Skeletal muscle satellite cell (primary cell): Measurements from ENCODE around the gene ANGPT4.
"Not testable (repeated sequence)": the region's sequence is repeated elsewhere in the genome, so short reads cannot be mapped to it uniquely, and the experiment has no call there.

Experiments
- H3K27me3 ChIP-seq: 2 replicates; pipeline ENCODE4 v1.7.0; 2013; ENCODE audit warnings: low read length; ENCODE audit not compliant: control insufficient read depth, insufficient read depth
- H3K36me3 ChIP-seq: 2 replicates; pipeline ENCODE4 v1.7.0; 2013; ENCODE audit warnings: mild to moderate bottlenecking, control low read depth, low read length; ENCODE audit not compliant: insufficient read depth
- H3K4me1 ChIP-seq: 2 replicates; pipeline ENCODE4 v1.7.0; 2013; ENCODE audit warnings: low read length; ENCODE audit not compliant: control insufficient read depth, insufficient read depth
- H3K4me2 ChIP-seq: 2 replicates; pipeline ENCODE4 v1.7.0; 2013; ENCODE audit warnings: mild to moderate bottlenecking, low read length
- H3K4me3 ChIP-seq: 2 replicates; pipeline ENCODE4 v1.7.0; 2013; ENCODE audit warnings: low read length
- H3K9ac ChIP-seq: 2 replicates; pipeline ENCODE4 v1.7.0; 2013; ENCODE audit warnings: mild to moderate bottlenecking, low read depth, low read length, moderate library complexity
- H3K9me3 ChIP-seq: replicated peaks from 2 replicates; pipeline ENCODE4 v1.7.0; 2013; ENCODE audit warnings: mild to moderate bottlenecking, control low read depth, low read length

ANGPT4 gene

DNA sequence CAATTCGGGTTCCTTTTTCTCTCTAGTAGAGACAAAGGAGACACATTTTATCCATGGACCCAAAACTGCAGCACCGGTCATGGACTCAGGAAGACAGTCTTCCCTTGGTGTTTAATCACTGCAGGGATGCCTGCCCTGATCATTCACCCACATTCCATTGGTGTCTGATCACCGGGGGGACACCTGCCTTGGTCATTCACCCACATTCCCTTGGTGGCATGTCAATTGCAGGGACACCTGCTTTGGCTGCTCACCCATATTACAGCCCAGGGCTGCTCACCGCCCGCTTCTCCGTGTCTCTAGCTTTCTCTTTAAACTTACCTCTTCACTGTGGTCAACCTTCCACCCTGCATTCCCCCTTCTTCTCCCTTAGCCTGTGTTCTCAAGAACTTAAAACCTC, 18.7 kb downstream of the ANGPT4 start:
- not testable (repeated sequence) for H3K4me3 ChIP-seq, H3K36me3 ChIP-seq, H3K4me2 ChIP-seq, H3K4me1 ChIP-seq, H3K27me3 ChIP-seq, H3K9me3 ChIP-seq, H3K9ac ChIP-seq

DNA sequence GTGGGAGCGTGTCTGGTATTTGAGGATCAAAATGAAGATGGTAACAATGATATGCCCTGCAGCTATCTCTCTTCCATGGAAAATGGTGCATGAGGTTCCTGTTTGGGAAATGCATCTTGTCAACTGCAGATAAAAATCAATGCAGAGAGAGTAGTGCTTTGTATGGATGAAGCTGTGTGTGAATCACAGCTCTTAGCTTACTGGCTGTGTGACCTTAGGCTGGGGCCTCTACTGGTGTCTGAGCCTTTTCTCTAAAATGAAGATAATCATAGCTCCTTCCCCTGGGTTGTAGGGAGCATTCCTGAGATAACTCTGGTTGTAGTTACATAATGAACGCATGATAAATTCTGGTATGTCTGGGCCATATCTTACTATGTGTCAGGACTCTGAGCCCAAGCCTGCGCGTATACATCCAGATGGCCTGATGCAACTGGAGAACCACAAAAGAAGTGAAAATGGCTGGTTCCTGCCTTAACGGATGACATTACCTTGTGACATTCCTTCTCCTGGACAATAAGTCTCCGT, 19.6 kb downstream of the ANGPT4 start:
- Histone ChIP-seq H3K4me1 (no peaks in the 10 kb centered on the region), H3K4me2 (no peak overlapping the region), H3K9me3 (no peaks in the 10 kb centered on the region), H3K9ac (no peak overlapping the region), H3K36me3 (no peaks in the 10 kb centered on the region), H3K4me3 (no peak overlapping the region), H3K27me3 (peaks cover 3% of the 10 kb centered on the region)

DNA sequence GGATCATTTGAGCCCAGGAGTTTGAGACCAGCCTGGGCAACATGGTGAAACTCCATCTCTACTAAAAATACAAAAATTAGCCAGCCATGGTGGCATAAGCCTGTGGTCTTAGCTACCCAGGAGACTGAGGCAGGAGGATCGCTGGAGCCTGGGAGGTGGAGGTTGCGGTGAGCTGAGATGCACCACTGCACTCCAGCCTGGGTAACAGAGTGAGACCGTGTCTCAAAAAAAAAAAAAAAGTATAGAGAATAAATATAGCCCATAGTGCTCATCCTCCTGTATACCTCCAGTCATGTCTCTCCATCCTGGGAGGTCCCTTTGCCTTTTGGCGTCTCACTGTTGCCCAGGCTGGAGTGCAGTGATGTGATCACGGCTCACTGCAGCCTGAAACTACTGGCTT, 23.8 kb downstream of the ANGPT4 start:
- not testable (repeated sequence) for H3K4me3 ChIP-seq, H3K9me3 ChIP-seq, H3K4me1 ChIP-seq, H3K36me3 ChIP-seq, H3K4me2 ChIP-seq, H3K9ac ChIP-seq
- H3K27me3 ChIP-seq: peaks cover 11% of the 10 kb centered on the region

DNA sequence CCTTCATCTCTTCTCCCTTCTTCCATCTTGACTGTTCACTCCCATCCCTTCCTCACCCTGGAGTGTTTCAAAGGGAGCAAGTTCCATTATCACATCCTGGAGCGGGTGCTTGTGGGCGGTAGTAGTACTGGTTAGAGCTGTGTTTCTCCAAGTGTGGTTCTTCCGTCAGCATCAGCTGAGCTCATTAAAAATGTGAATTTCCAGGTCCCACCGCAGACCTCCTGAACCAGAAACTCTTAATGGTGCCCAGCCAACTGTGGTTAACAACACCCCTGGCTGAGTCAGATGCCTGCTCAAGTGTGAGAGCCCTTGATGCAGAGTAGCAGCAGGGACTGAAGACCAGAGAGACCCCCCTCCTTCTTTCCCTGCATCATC, 24.4 kb downstream of the ANGPT4 start:
- no peaks in the 10 kb centered on the region for H3K4me1 ChIP-seq
- H3K4me3 ChIP-seq: no peak overlapping the region
- H3K9ac ChIP-seq: no peak overlapping the region
- no peaks in the 10 kb centered on the region for H3K9me3 ChIP-seq
- no peaks in the 10 kb centered on the region for H3K36me3 ChIP-seq
- H3K27me3 ChIP-seq: peaks cover 15% of the 10 kb centered on the region
- H3K4me2 ChIP-seq: no peak overlapping the region

DNA sequence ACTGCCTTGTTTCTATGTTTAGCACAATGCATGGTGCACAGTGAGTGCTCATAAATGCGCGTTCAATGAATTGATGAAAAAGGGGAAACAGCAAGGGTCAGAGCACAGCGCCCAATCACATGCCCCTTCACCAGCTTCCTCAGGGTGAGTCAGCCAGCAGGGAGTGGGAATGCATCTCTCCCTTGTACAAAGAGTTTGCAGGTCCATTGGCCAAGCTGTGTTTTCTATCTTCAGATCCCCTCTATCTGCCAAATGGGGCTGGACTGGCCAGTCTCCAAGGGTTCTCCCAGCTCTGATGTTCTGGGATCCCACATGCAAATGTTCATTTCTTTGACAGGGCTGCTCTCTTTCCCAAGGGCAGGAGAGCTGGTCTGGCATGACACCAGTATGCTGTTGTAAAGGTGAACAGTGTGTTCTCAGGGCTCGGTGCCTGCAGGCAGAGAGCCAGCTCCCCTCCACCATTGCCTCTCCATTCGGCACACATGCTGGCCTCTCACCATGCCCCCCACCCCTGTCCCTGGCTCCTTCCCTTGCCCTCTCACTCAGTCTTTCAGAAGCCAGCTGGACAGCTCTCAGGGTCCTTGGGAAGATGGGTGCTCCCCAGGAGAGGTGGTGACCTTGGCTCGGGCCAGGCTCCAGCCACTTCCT, 25.0 kb downstream of the ANGPT4 start:
- peaks cover 15% of the 10 kb centered on the region for H3K27me3 ChIP-seq
- no peak overlapping the region for H3K4me3 ChIP-seq
- H3K4me1 ChIP-seq: no peaks in the 10 kb centered on the region
- H3K4me2 ChIP-seq: no peak overlapping the region
- H3K36me3 ChIP-seq: no peaks in the 10 kb centered on the region
- no peak overlapping the region for H3K9ac ChIP-seq
- no peaks in the 10 kb centered on the region for H3K9me3 ChIP-seq

DNA sequence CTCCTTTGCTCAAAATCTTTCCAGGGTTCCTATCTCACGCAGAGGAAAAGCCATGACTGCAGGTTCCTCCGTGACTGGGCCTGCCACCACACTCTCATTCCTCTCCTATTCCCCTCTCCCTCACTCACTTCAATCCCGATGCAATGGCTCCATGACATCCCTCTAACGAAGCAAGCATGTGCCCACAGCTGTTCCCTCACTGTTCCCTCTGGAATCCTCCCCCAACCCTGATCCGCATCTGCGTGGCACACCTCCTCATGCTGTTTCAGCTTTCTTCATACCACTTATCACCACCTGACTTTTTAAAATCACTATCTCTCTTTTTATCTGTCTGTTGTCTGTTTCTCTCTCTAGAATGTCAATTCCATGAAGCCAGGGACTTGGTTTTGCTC, 25.5 kb downstream of the ANGPT4 start:
- Histone ChIP-seq H3K4me1 (no peaks in the 10 kb centered on the region), H3K27me3 (peaks cover 18% of the 10 kb centered on the region), H3K36me3 (no peaks in the 10 kb centered on the region), H3K9me3 (no peaks in the 10 kb centered on the region), H3K4me2 (no peak overlapping the region), H3K9ac (no peak overlapping the region), H3K4me3 (no peak overlapping the region)

DNA sequence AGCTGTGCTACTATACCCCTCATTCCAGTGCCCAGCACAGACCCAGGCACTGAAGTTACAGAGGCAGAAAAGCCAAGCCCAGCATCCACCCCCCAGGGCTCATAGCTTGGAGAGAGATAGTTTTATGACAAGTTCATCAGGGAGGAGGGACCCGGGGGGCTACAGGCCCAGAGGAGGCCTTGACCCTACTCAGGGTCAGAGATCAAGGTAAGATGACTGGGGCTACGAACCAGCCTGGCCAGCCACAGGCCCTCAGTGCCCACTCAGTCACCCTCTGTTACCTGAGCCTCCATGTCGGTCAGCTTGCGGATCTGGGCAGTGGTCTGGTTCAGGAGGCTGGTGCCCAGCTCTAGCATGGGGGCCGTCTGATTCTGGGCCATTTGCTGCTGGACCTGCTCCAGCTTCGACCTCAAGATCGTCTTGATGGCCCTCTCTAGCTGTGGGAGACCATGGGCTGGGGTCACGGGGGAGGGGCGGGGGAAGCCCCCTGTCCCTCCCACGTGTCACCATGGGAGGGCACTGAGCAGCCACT, 26.1 kb downstream of the ANGPT4 start:
- H3K27me3 ChIP-seq: peaks cover 24% of the 10 kb centered on the region
- no peaks in the 10 kb centered on the region for H3K9me3 ChIP-seq
- no peak overlapping the region for H3K4me3 ChIP-seq
- H3K4me1 ChIP-seq: no peaks in the 10 kb centered on the region
- H3K36me3 ChIP-seq: no peaks in the 10 kb centered on the region
- H3K4me2 ChIP-seq: no peak overlapping the region
- H3K9ac ChIP-seq: no peak overlapping the region

DNA sequence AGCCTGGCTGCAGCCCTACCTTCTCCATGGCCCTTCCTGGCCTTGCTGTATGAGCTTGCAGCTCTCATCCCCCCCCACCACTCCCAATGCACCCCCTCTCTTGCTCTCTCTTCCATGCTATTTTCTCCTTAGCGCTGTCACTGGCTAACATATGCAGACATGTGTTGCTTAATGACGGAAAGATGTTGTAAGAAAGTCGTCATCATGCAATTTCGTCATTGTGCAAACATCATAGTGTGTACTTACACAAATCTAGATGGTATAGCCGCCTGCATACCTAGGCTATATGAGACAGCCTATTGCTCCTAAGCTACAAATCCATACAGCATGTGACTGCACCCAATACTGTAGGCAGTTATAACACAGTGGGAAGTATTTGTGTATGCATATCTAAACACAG, 27.0 kb downstream of the ANGPT4 start:
- H3K9ac ChIP-seq: no peak overlapping the region
- H3K4me3 ChIP-seq: no peak overlapping the region
- no peaks in the 10 kb centered on the region for H3K4me1 ChIP-seq
- peaks cover 24% of the 10 kb centered on the region for H3K27me3 ChIP-seq
- H3K9me3 ChIP-seq: no peaks in the 10 kb centered on the region
- H3K36me3 ChIP-seq: no peaks in the 10 kb centered on the region
- no peak overlapping the region for H3K4me2 ChIP-seq

DNA sequence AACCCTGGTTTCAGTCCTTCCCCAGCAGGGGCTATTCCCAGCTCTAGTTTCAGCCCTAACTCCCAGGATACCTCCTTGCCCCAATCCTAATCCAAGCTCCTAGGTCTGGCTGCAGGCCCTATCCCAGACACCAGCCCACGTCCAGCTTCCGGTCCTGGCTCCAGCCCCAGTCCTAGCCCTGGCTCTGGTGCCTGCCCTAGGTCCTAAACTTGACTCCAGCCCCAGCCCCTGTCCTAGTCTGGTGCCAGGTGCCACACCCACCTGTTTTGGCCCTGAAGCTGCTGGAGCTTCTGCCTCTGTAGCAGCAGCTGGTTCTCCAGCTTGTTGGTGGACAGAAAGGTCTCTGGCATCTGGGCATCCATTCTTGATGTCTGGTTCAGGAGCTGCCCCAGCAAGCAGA, 28.1 kb downstream of the ANGPT4 start:
- Histone ChIP-seq H3K4me1 (no peaks in the 10 kb centered on the region), H3K9me3 (no peaks in the 10 kb centered on the region), H3K4me2 (no peak overlapping the region), H3K4me3 (no peak overlapping the region), H3K36me3 (no peaks in the 10 kb centered on the region), H3K27me3 (peaks cover 21% of the 10 kb centered on the region), H3K9ac (no peak overlapping the region)

DNA sequence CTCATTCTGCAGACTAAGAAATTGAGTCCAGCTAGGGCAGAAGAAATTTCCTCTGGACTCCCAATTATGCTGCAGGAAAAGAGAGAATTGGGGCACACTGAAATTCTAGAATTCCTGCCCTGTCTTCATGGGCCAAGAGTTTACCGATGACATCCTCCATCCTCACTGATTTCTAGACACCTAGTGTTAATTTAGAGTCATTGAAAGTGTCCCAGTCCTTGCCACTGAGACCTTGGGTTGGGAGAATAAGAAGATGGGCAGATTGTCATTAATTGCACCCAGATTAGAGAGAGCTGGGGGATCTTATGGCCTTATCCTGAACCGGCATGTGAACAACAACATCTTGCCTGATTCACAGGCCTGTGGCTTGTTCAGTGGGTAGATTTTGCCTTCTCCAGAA, 29.0 kb downstream of the ANGPT4 start:
- Histone ChIP-seq H3K9ac (no peak overlapping the region), H3K4me1 (no peaks in the 10 kb centered on the region), H3K9me3 (no peaks in the 10 kb centered on the region), H3K4me2 (no peak overlapping the region), H3K36me3 (no peaks in the 10 kb centered on the region), H3K27me3 (peaks cover 21% of the 10 kb centered on the region), H3K4me3 (no peak overlapping the region)

DNA sequence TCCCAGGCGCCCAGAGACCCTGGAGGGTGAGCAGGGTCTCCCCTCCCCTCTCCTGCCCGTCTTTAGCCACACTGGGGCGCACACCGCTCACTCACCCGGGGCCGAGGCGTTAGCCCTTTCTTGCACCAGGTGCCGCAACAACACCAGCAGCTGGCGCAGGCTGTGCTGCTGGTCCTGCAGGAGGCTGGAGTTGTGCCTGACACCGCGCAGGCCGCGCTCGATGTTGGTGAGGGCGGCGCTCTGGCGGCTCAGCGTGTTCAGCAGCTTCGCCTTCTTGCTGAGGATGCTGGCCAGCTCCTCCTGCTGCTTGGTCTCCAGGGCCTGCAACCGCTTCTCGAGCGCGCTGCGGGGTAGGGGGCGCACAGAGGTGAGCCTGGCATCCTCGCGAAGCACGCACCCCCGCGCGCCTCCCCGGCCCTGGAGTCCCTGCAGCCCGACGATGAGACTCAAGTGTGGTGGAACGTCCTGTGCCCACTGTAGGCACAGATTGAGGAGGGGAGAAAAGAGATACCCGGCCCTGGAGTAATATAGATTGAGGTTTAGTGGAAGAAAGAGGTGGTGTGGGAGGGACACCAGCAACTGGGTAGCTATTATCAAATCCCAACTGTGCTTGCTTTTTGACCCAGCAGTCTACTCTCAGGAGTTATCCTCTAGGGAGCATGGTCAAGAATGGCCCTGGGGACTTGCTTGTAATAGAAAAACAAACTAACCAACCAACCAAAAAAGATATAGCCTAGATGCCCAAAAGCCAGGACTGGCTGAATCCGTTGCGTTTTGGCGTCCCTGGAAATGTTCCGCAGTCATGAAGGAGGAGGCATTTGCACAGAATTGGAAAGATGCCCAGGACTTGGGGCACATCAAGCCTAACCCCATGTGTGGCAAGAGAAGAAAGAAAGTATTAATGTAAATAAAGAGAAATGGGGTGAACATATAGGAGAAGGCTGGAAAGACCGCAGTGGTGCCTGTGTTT, 30.9 kb downstream of the ANGPT4 start:
- no peaks in the 10 kb centered on the region for H3K36me3 ChIP-seq

More for the DNA sequence above, 30.9 kb downstream of the ANGPT4 start:
- H3K4me3 ChIP-seq: no peak overlapping the region
- no peak overlapping the region for H3K9ac ChIP-seq
- H3K4me2 ChIP-seq: no peak overlapping the region
- H3K27me3 ChIP-seq: peaks cover 21% of the 10 kb centered on the region
- H3K4me1 ChIP-seq: peaks cover 7% of the 10 kb centered on the region
- no peaks in the 10 kb centered on the region for H3K9me3 ChIP-seq
